ENCODE measurements around the gene TMEM134. TPM values are rescaled to one million over a fixed set of nuclear protein-coding genes. Genes with fewer than 3 reads are reported as not detected.

Gene TMEM134
- polyA plus RNA-seq, 1 experiment = 14.7 TPM

DNA sequence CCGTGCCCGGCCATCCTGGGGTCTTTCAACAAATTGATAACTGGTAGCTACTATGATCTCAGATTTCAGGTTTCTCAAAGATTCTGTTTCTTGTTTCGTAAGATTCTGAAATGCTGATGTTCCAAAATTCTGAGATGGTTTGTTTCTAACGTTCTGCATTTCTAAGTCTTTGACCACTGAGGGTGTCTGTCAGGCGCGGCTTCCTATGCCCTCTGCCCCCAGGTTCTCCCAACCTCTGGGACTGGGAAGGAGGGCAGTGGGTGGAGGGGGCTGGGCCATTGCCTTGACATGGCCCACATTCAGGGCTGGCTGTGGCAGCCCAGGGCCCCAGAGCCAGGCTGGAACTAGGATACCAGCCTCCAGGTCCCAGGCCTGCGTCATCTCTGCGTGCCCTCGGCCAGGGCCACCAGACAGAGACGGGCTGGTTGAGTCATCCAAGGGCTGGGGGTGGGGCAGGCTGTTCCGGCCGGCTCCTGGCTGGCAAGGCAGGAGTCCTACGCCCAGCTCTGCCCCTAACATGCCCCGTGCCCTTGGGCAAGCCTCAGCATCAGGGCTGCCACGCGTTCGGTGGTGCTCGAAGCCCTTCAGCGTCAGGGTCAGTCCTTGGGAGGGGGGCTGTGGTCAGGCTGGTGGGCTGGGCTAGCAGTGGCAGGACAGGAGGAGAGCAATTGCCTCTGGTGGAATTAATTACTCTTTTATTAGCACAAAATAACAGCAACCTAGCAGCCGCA is 5.2 kb downstream of the TMEM134 start:
- TF ChIP-seq, protein P1, sequence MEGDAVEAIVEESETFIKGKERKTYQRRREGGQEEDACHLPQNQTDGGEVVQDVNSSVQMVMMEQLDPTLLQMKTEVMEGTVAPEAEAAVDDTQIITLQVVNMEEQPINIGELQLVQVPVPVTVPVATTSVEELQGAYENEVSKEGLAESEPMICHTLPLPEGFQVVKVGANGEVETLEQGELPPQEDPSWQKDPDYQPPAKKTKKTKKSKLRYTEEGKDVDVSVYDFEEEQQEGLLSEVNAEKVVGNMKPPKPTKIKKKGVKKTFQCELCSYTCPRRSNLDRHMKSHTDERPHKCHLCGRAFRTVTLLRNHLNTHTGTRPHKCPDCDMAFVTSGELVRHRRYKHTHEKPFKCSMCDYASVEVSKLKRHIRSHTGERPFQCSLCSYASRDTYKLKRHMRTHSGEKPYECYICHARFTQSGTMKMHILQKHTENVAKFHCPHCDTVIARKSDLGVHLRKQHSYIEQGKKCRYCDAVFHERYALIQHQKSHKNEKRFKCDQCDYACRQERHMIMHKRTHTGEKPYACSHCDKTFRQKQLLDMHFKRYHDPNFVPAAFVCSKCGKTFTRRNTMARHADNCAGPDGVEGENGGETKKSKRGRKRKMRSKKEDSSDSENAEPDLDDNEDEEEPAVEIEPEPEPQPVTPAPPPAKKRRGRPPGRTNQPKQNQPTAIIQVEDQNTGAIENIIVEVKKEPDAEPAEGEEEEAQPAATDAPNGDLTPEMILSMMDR (IDR thresholded peaks at IDR 0.05; ENCODE audit: low read depth, low read length) = no peak

DNA sequence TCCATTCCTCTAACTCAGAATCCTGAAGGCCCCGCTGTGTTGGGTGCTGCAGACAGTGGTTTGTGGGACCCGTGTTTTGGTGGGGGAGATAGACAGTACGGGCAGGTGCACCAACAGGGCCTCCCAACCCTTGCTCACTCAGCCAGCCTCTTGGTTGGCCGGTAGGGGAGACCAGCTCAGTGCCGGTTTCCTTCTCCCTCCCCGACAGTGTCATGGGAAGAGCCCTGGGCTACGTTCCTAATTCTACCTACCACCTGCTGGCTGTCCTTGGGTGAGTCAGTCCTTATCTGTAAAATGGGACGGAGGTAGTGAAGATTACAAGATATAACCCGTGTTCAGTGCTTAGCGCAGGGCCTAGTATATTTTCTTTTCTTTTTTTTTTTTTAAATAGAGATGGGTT is 5.9 kb downstream of the TMEM134 start:
- DNase-seq (ENCODE audit: low read depth, low spot score) = no peak
- TF ChIP-seq, protein P1 (IDR thresholded peaks at IDR 0.05; ENCODE audit: low read depth, low read length) = no peak
- H3K4me3 ChIP-seq (ENCODE audit: low read depth, low read length) = no peak overlapping the region
- H3K27me3 ChIP-seq (ENCODE audit: control insufficient read depth, insufficient read depth, low read length) = peaks cover 2% of the 10 kb centered on the region
- ChIA-PET CTCF (interaction anchor here (0.8 kb wide), 1 partner anchor 61 kb away, joined by 3 read pairs; the partner anchor contains the start of gene PPP1CA), POLR2A (no interaction called here)
- H3K27ac ChIP-seq (ENCODE audit: low read depth, low read length) = no peak overlapping the region
- H3K9me3 ChIP-seq (ENCODE audit: control insufficient read depth, insufficient read depth, low read length) = peaks cover 8% of the 10 kb centered on the region; the same call in 1 of the 2 replicates

More for the DNA sequence above, 5.2 kb downstream of the TMEM134 start:
- H3K27ac ChIP-seq (ENCODE audit: low read depth, low read length) = no peak overlapping the region
- CTCF ChIA-PET = interaction anchor here (0.8 kb wide), 1 partner anchor 62 kb away, joined by 3 read pairs; the partner anchor contains the start of gene PPP1CA
- H3K9me3 ChIP-seq (ENCODE audit: control insufficient read depth, insufficient read depth, low read length) = peaks cover 10% of the 10 kb centered on the region; the same call in 1 of the 2 replicates
- H3K27me3 ChIP-seq (ENCODE audit: control insufficient read depth, insufficient read depth, low read length) = peaks cover 2% of the 10 kb centered on the region
- POLR2A ChIA-PET = no interaction called here
- no peak for DNase-seq (ENCODE audit: low read depth, low spot score)
- no peak overlapping the region for H3K4me3 ChIP-seq (ENCODE audit: low read depth, low read length)

DNA sequence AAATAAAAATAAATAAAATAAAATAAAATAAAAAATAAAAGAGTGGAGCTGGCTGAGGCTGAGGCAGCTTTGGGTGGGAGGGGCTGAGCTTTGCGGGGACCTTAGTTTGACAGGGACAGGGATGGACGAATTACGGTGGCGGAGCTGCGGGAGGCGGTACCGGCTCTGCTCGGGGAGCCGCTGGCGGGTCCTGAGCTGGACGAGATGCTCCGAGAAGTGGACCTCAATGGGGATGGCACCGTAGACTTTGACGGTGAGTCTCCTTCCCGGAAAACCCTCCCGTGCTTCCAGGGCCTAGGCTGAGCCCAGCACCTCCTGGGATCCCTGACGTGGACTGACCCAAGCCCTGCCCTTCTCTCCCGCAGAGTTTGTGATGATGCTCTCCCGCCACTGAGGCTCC is 10.8 kb downstream of the TMEM134 start:
- TF ChIP-seq, protein P1 (IDR thresholded peaks at IDR 0.05; ENCODE audit: low read depth, low read length) = no peak
- Histone ChIP-seq H3K27me3 (ENCODE audit: control insufficient read depth, insufficient read depth, low read length) (peaks cover 21% of the 10 kb centered on the region), H3K4me3 (ENCODE audit: low read depth, low read length) (no peak overlapping the region), H3K9me3 (ENCODE audit: control insufficient read depth, insufficient read depth, low read length) (no peaks in the 10 kb centered on the region; the same call in 1 of the 2 replicates), H3K27ac (ENCODE audit: low read depth, low read length) (no peak overlapping the region)
- ChIA-PET POLR2A (interaction anchor here (0.6 kb wide), 1 partner anchor 9 kb away, joined by 3 read pairs; no protein-coding TSS in a partner anchor), CTCF (interaction anchor here (0.5 kb wide), 1 partner anchor 21 kb away, joined by 5 read pairs; no protein-coding TSS in a partner anchor)
- DNase-seq (ENCODE audit: low read depth, low spot score) = no peak

- TF ChIP-seq, protein P1 (IDR thresholded peaks at IDR 0.05; ENCODE audit: low read depth, low read length) = no peak
- DNase-seq (ENCODE audit: low read depth, low spot score) = no peak
- POLR2A ChIA-PET = no interaction called here
- H3K4me3 ChIP-seq (ENCODE audit: low read depth, low read length) = no peak overlapping the region
- no peak overlapping the region for H3K27ac ChIP-seq (ENCODE audit: low read depth, low read length)
- no peaks in the 10 kb centered on the region; the same call in 1 of the 2 replicates for H3K9me3 ChIP-seq (ENCODE audit: control insufficient read depth, insufficient read depth, low read length)
- peaks cover 21% of the 10 kb centered on the region for H3K27me3 ChIP-seq (ENCODE audit: control insufficient read depth, insufficient read depth, low read length)
- CTCF ChIA-PET = no interaction called here
These were observed 11.6 kb downstream of the TMEM134 start for GRCh38 chr11:67457453-67457852.

- no peak for DNase-seq (ENCODE audit: low read depth, low spot score)
- Histone ChIP-seq H3K9me3 (ENCODE audit: control insufficient read depth, insufficient read depth, low read length) (no peaks in the 10 kb centered on the region; the same call in 1 of the 2 replicates), H3K27me3 (ENCODE audit: control insufficient read depth, insufficient read depth, low read length) (peaks cover 23% of the 10 kb centered on the region), H3K27ac (ENCODE audit: low read depth, low read length) (no peak overlapping the region), H3K4me3 (ENCODE audit: low read depth, low read length) (no peak overlapping the region)
- ChIA-PET CTCF (no interaction called here), POLR2A (no interaction called here)
- TF ChIP-seq, protein P1 (IDR thresholded peaks at IDR 0.05; ENCODE audit: low read depth, low read length) = no peak
These were observed 12.9 kb downstream of the TMEM134 start for GRCh38 chr11:67456068-67456705.
